Activated CD4-positive, alpha-beta T cell treated with anti-CD3 and anti-CD28 coated beads for 36 hours (primary cell): ENCODE data around the gene JARID2. TPM values are rescaled to one million over a fixed set of nuclear protein-coding genes. Genes with fewer than 3 reads are reported as not detected.

Experiments used
- ATAC-seq: fragments of 200-7000 bp; cut with Tn5 transposase; one replicate; pipeline ENCODE4 v1.10.0; 2021; ENCODE audit warnings: mild to moderate bottlenecking, moderate library complexity
- CTCF ChIA-PET: fragments of 350-600 bp; sonication (Branson Sonifier 250); formaldehyde crosslinking; loops from one replicate; lab custom pipeline; 2021; ENCODE audit warnings: antibody characterized with exemption; lab: Charles Lee
- POLR2A ChIA-PET: fragments of 350-600 bp; sonication (Branson Sonifier 250); formaldehyde crosslinking; loops from one replicate; lab custom pipeline; 2021; ENCODE audit warnings: antibody characterized with exemption, inconsistent platforms; lab: Charles Lee
- DNase-seq: peaks from one replicate; pipeline ENCODE4 v3.0.0-alpha.2; 2020
- H3K27ac Mint-ChIP-seq: one replicate; pipeline ENCODE4 v1.8.0; 2021; ENCODE audit warnings: mixed read lengths
- H3K27me3 Mint-ChIP-seq: one replicate; pipeline ENCODE4 v1.8.0; 2021; ENCODE audit warnings: mixed read lengths
- H3K36me3 Mint-ChIP-seq: one replicate; pipeline ENCODE4 v1.8.0; 2021; ENCODE audit warnings: low read depth, mixed read lengths
- H3K4me1 Mint-ChIP-seq: one replicate; pipeline ENCODE4 v1.8.0; 2021; ENCODE audit warnings: mixed read lengths
- H3K4me3 Mint-ChIP-seq: one replicate; pipeline ENCODE4 v1.8.0; 2021; ENCODE audit warnings: mild to moderate bottlenecking, moderate library complexity, mixed read lengths
- H3K9me3 Mint-ChIP-seq: one replicate; pipeline ENCODE4 v1.8.0; 2021; ENCODE audit warnings: low read depth, mixed read lengths
- intact Hi-C, 2 experiments: fragments of 100-400 bp; cut with DNase I in 1 of 2; cut with micrococcal nuclease in 1 of 2; formaldehyde crosslinking; loops; one replicate each; pipeline versions ENCODE4 v1.14.2 to v1.15.1; 2022 to 2024; cut with DNase I, micrococcal nuclease
- total RNA-seq, 2 experiments: library from RNA; stranded (reverse); gene quantifications; one replicate each; pipeline ENCODE4 v1.2.3, GENCODE V29; 2021

The JARID2 gene
- total RNA-seq, 2 experiments from 2014 or later: 43.0 to 48.6 TPM

- Mint-ChIP-seq H3K4me3 (no peak overlapping the region), H3K27me3 (no peaks in the 10 kb centered on the region), H3K4me1 (peaks cover 2% of the 10 kb centered on the region), H3K36me3 (peaks cover 69% of the 10 kb centered on the region), H3K9me3 (no peaks in the 10 kb centered on the region), H3K27ac (peak overlapping the region; percentile 31)
- DNase-seq (no peak), ATAC-seq (no peak)
- CTCF ChIA-PET: no interaction called here
- POLR2A ChIA-PET: no interaction called here
- intact Hi-C loops: no loop called here
Measured at GRCh38 chr6:15510536-15511247, 264.8 kb downstream of the JARID2 start.

DNA sequence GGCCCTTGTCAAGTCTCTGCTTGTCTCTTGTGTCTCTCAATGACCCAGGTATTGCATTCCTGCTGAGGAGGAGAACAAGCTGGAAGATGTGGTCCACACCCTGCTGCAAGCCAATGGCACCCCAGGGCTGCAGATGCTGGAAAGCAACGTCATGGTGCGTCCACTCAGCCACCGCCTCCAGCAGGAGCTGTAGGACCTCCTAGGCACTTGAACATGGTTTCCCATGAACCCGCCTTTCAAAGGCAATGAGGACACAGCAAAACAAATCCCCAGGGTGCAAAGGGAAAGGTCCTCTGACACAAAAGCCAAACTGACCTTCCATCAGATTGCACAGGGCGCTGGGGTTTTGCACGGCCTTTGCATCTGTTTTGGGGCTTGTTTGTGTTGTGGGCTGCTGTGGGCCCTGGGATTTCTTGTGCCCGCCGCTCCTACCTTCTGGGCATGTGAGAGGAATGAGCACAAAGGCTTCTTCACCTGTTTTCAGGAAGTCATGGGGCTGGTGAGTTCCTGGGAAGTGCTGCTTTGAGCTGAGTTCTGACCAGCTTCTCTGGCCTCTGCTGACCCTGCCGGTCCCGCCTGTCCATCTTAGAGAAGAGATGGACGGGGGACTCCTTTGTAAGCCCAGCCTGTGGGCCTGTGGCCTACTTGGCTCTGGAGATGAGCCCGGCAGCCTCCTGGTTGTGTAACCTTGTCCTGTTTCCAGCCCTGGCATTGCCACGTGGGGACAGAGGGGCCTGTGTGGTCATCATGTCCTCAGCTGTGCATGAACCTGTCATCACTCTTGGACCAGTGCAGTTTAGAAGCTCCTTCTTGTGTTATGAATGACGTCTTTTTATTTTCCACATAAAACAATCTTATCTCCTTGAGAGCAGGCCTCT lies 265.6 kb downstream of the JARID2 start:
- ChIA-PET CTCF (interaction anchor here (1.1 kb wide), 1 partner anchor 113 kb away, joined by 3 read pairs; no protein-coding TSS in a partner anchor), POLR2A (no interaction called here)
- intact Hi-C loops: no loop called here
- Mint-ChIP-seq H3K9me3 (no peaks in the 10 kb centered on the region), H3K4me3 (no peak overlapping the region), H3K27ac (no peak overlapping the region), H3K27me3 (no peaks in the 10 kb centered on the region), H3K36me3 (peaks cover 70% of the 10 kb centered on the region), H3K4me1 (peaks cover 2% of the 10 kb centered on the region)
- no peak for DNase-seq
- no peak for ATAC-seq

- Mint-ChIP-seq H3K9me3 (no peaks in the 10 kb centered on the region), H3K4me3 (no peak overlapping the region), H3K36me3 (peaks cover 68% of the 10 kb centered on the region), H3K4me1 (peaks cover 2% of the 10 kb centered on the region), H3K27ac (no peak overlapping the region), H3K27me3 (no peaks in the 10 kb centered on the region)
- ChIA-PET CTCF (interaction anchor here (1.1 kb wide), 1 partner anchor 113 kb away, joined by 3 read pairs; no protein-coding TSS in a partner anchor), POLR2A (no interaction called here)
- intact Hi-C loops: no loop called here
- ATAC-seq: no peak
- no peak for DNase-seq
Measured at GRCh38 chr6:15512126-15512525, 266.3 kb downstream of the JARID2 start.

- no peaks in the 10 kb centered on the region for H3K9me3 Mint-ChIP-seq
- H3K36me3 Mint-ChIP-seq: peaks cover 66% of the 10 kb centered on the region
- DNase-seq (no peak), ATAC-seq (no peak)
- intact Hi-C loops: no loop called here
- no peak overlapping the region for H3K4me3 Mint-ChIP-seq
- H3K27ac Mint-ChIP-seq: no peak overlapping the region
- H3K4me1 Mint-ChIP-seq: peaks cover 2% of the 10 kb centered on the region
- no peaks in the 10 kb centered on the region for H3K27me3 Mint-ChIP-seq
- ChIA-PET POLR2A (no interaction called here), CTCF (interaction anchor here (0.6 kb wide), 1 partner anchor 95 kb away, joined by 3 read pairs; no protein-coding TSS in a partner anchor)
Measured at GRCh38 chr6:15512721-15513120, 266.9 kb downstream of the JARID2 start.

GRCh38 chr6:15513131-15513771 lies 267.4 kb downstream of the JARID2 start:
- ATAC-seq (no peak), DNase-seq (no peak)
- no peaks in the 10 kb centered on the region for H3K9me3 Mint-ChIP-seq
- CTCF ChIA-PET: interaction anchor here (0.6 to 1.7 kb wide), 2 partner anchors 94 to 110 kb away, joined by 3 to 6 read pairs; no protein-coding TSS in a partner anchor
- POLR2A ChIA-PET: no interaction called here
- peaks cover 69% of the 10 kb centered on the region for H3K36me3 Mint-ChIP-seq
- H3K4me3 Mint-ChIP-seq: no peak overlapping the region
- H3K4me1 Mint-ChIP-seq: peaks cover 2% of the 10 kb centered on the region
- intact Hi-C loops: no loop called here
- no peaks in the 10 kb centered on the region for H3K27me3 Mint-ChIP-seq
- H3K27ac Mint-ChIP-seq: no peak overlapping the region

DNA sequence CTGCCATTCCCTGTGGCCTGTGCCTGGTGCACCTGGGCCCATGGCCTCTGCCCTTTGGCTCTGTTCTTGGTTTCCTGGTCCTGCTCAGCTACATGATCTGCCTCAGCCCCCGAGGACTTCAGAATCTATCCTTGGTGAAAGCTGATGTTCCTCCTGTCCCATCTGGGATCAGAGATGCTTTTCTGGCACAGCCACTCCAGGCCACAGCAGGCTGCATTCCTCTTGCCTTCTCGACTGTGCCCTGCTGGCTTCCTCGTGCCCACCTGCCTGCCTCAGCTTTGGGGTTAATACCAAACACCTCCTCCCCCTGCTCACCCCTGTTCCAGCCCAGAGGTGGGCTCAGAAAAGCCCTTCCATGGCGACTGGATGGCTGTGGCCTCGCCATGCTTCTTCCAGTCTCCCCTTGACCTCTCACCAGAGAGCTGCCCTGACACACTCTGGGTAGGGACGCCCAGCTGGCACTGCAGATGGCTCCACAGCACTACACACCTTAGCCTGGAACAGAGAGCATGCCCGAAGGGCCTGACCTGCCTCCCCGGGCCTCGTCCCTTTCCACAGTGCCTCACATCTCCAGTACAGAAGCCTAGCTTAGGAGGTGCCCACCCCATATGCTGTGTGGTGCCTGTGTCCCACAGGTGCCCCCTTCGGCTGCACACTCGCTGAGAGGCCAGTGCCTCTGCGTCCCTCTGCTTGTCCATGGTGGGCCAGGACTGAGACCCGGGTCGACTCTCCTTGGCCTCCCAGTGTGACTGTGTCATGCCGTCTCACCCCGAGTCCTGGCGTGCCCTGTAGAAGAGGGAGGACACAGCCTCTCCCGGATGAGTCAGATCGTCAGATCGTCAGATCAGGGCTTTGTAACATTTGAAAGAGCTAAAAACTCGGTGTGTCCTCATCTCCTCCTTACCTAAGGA lies 268.2 kb downstream of the JARID2 start:
- Mint-ChIP-seq H3K27me3 (no peaks in the 10 kb centered on the region), H3K9me3 (no peaks in the 10 kb centered on the region), H3K4me1 (peaks cover under 1% of the 10 kb centered on the region), H3K27ac (peak overlapping the region; percentile 33), H3K4me3 (no peak overlapping the region), H3K36me3 (peaks cover 69% of the 10 kb centered on the region)
- ChIA-PET POLR2A (no interaction called here), CTCF (interaction anchor here (0.6 to 1.7 kb wide), 2 partner anchors 109 to 596 kb away, joined by 6 read pairs; no protein-coding TSS in a partner anchor)
- intact Hi-C loops: no loop called here
- no peak for ATAC-seq
- DNase-seq: no peak

DNA sequence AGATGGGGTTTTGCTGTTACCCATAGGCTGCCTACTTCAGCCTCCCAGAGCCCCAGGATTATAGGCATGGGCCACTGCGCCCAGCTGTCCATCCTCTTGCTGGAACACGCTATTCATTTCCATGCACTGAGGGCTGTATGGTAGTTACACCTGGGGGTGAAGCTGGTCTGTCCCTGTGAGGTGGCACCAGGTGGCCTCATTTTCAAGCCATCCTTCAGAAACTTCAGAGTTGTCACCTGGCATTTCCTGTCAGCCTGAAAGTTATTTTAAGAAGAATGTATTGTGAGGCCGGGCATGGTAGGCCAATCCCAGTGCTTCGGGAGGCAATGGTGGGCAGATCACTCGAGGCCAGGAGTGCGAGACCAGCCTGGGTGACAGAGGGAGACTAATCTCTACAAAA lies 269.4 kb downstream of the JARID2 start:
- Mint-ChIP-seq H3K36me3 (peaks cover 72% of the 10 kb centered on the region), H3K27ac (peak overlapping the region; percentile 37), H3K9me3 (no peaks in the 10 kb centered on the region), H3K4me3 (no peak overlapping the region), H3K4me1 (no peaks in the 10 kb centered on the region), H3K27me3 (no peaks in the 10 kb centered on the region)
- CTCF ChIA-PET: interaction anchor here (0.6 kb wide), 1 partner anchor 597 kb away, joined by 6 read pairs; no protein-coding TSS in a partner anchor
- POLR2A ChIA-PET: no interaction called here
- ATAC-seq: no peak
- DNase-seq: no peak
- intact Hi-C loops: no loop called here

GRCh38 chr6:15515660-15516375 lies 269.9 kb downstream of the JARID2 start:
- Mint-ChIP-seq H3K4me1 (no peaks in the 10 kb centered on the region), H3K27ac (peak overlapping the region; percentile 17), H3K27me3 (no peaks in the 10 kb centered on the region), H3K4me3 (no peak overlapping the region), H3K9me3 (no peaks in the 10 kb centered on the region), H3K36me3 (peaks cover 76% of the 10 kb centered on the region)
- intact Hi-C loops: no loop called here
- no peak for ATAC-seq
- CTCF ChIA-PET: interaction anchor here (0.6 kb wide), 1 partner anchor 1140 kb away, joined by 3 read pairs; no protein-coding TSS in a partner anchor
- POLR2A ChIA-PET: no interaction called here
- no peak for DNase-seq

DNA sequence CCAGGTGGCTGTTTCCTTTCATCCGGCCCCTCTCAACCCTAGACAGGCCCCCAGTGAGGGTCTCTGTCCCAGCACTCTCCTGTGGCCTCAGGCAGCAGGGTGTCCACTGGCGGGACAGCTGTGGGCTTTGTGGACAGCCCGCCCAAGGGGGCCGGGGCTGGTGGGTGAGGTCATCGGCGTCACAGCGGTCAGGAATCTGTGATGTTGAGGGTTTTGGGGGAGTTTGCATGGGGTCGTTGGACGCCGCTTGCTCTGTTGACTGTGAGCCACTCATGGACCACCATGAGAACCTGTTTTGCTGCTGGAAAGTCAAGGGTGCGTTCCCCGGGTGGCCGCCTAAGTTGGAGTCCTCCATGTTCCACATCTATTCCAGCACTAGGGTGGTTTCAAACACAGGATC lies 270.5 kb downstream of the JARID2 start:
- DNase-seq (no peak), ATAC-seq (no peak)
- H3K4me3 Mint-ChIP-seq: no peak overlapping the region
- H3K9me3 Mint-ChIP-seq: no peaks in the 10 kb centered on the region
- ChIA-PET POLR2A (no interaction called here), CTCF (no interaction called here)
- intact Hi-C loops: no loop called here
- H3K27ac Mint-ChIP-seq: no peak overlapping the region
- no peaks in the 10 kb centered on the region for H3K27me3 Mint-ChIP-seq
- H3K4me1 Mint-ChIP-seq: no peaks in the 10 kb centered on the region
- H3K36me3 Mint-ChIP-seq: peaks cover 76% of the 10 kb centered on the region

- Mint-ChIP-seq H3K27me3 (no peaks in the 10 kb centered on the region), H3K4me3 (no peak overlapping the region), H3K27ac (no peak overlapping the region), H3K4me1 (peaks cover 3% of the 10 kb centered on the region), H3K36me3 (peaks cover 74% of the 10 kb centered on the region), H3K9me3 (no peaks in the 10 kb centered on the region)
- ATAC-seq (no peak), DNase-seq (peak; percentile 3)
- ChIA-PET POLR2A (no interaction called here), CTCF (no interaction called here)
- intact Hi-C loops: no loop called here
Measured at GRCh38 chr6:15516923-15517560, 271.2 kb downstream of the JARID2 start.
